HepG2 (cell line): ENCODE measurements around the gene PVRIG. TPM values are rescaled to one million over a fixed set of nuclear protein-coding genes. Genes with fewer than 3 reads are reported as not detected.

Experiments
- ATAC-seq: fragments of 200-7000 bp; cut with Tn5 transposase; 3 replicates; pipeline ENCODE4 v1.9.1; 2020; ENCODE audit warnings: mild to moderate bottlenecking, moderate library complexity
- BruUV-seq: library from RNA; stranded (reverse); fragments of 400-500 nt; replicated peaks from 2 replicates; lab custom pipeline; 2021; lab: Mats Ljungman, UMichigan
- CTCF ChIA-PET: fragments of 300-600 bp; formaldehyde crosslinking; extraction: SDS; loops from one replicate; lab custom pipeline; 2021; ENCODE audit warnings: low total read pairs, inconsistent platforms, low intra/inter-chr PET ratio; lab: Yijun Ruan, JAX
- POLR2A ChIA-PET: fragments of 350-600 bp; sonication (Branson Sonifier 250); formaldehyde crosslinking; loops from one replicate; lab custom pipeline; 2020; ENCODE audit warnings: antibody characterized with exemption, inconsistent platforms; lab: Yijun Ruan, JAX
- DNase-seq: peaks from one replicate; pipeline ENCODE4 v3.0.0-alpha.2; 2015; ENCODE audit warnings: low spot score
- FAIRE-seq: peaks from 3 replicates; lab custom pipeline; 2011; peaks lifted over from hg19 to GRCh38; lab: Jason Lieb, UNC
- H2AFZ ChIP-seq: one replicate; pipeline ENCODE4 v1.6.1; 2011; ENCODE audit warnings: low read length, inconsistent platforms
- H3K27ac ChIP-seq: fragments of 300-600 bp; 3 replicates; pipeline ENCODE4 v1.8.0; 2011; ENCODE audit warnings: mixed run types, mild to moderate bottlenecking, mixed read lengths, low read length, inconsistent platforms; ENCODE audit not compliant: insufficient read depth; ENCODE audit errors: extremely low read length
- H3K27me3 ChIP-seq, 2 experiments: fragments of 200-600 bp in 1 of 2; 2 replicates in 1 of 2; 3 replicates in 1 of 2; pipeline versions ENCODE4 v1.6.0 to v1.8.0; 2011; ENCODE audit warnings: low read length in 2 of 2, mild to moderate bottlenecking in 2 of 2, moderate library complexity in 2 of 2, inconsistent platforms in 1 of 2; ENCODE audit not compliant: insufficient read depth in 2 of 2, control insufficient read depth in 1 of 2
- H3K36me3 ChIP-seq, 2 experiments: fragments of 200-600 bp in 1 of 2; replicated peaks in 1 of 2; 2 replicates in 1 of 2; 3 replicates in 1 of 2; pipeline versions ENCODE4 v1.5.1 to v1.8.0; 2011; ENCODE audit warnings: low read length in 2 of 2, inconsistent platforms in 1 of 2; ENCODE audit not compliant: insufficient read depth in 2 of 2, control insufficient read depth in 1 of 2
- H3K4me1 ChIP-seq: 2 replicates; pipeline ENCODE4 v1.5.1; 2012; ENCODE audit warnings: low read length, inconsistent platforms; ENCODE audit not compliant: insufficient read depth
- H3K4me2 ChIP-seq: 2 replicates; pipeline ENCODE4 v1.6.0; 2011; ENCODE audit warnings: low read depth, low read length, inconsistent platforms
- H3K4me3 ChIP-seq, 3 experiments: fragments of 200-600 bp in 1 of 3; sonication (generic), shearing (Covaris generic) in 1 of 3; replicated peaks in 1 of 3; 2 replicates each; pipeline ENCODE4 v1.5.1; 2011 to 2016; ENCODE audit warnings: low read length in 3 of 3, inconsistent platforms in 2 of 3, low read depth in 2 of 3, mild to moderate bottlenecking in 2 of 3, control low read depth in 1 of 3, mixed read lengths in 1 of 3; ENCODE audit not compliant: insufficient read depth in 1 of 3
- H3K79me2 ChIP-seq: one replicate; pipeline ENCODE4 v1.6.1; 2011; ENCODE audit warnings: low read length, inconsistent platforms; ENCODE audit not compliant: insufficient read depth
- H3K9ac ChIP-seq: 2 replicates; pipeline ENCODE4 v1.6.0; 2011; ENCODE audit warnings: mild to moderate bottlenecking, low read depth, low read length, inconsistent platforms; ENCODE audit not compliant: insufficient read depth
- H3K9me3 ChIP-seq: 2 replicates; pipeline ENCODE4 v1.5.1; 2012; ENCODE audit warnings: mild to moderate bottlenecking, low read length
- H4K20me1 ChIP-seq: 2 replicates; pipeline ENCODE4 v1.6.0; 2011; ENCODE audit warnings: inconsistent platforms, mild to moderate bottlenecking, low read length, moderate library complexity; ENCODE audit not compliant: insufficient read depth
- CBX2 ChIP-seq, 2 experiments: fragments of 200-600 bp in 1 of 2; sonication (generic); formaldehyde crosslinking in 1 of 2; IDR thresholded peaks; 2 replicates each; pipeline versions ENCODE4 v1.7.0 to v1.8.1; 2018 to 2022; ENCODE audit warnings: low read depth in 2 of 2, low read length in 1 of 2, mild to moderate bottlenecking in 1 of 2, missing genetic modification reagents in 1 of 2
- CEBPZ ChIP-seq: IDR thresholded peaks from 2 replicates; pipeline ENCODE4 v1.6.1; 2012; ENCODE audit warnings: low read length, improper control_type of control experiment
- FOXA3 ChIP-seq: IDR thresholded peaks from 2 replicates; pipeline ENCODE4 v1.6.1; 2016; ENCODE audit warnings: missing genetic modification reagents, missing compliant biosample characterization
- FOXJ3 ChIP-seq: sonication (generic); formaldehyde crosslinking; IDR thresholded peaks from 2 replicates; pipeline ENCODE4 v1.4.0; 2020; ENCODE audit warnings: missing genetic modification reagents, mild to moderate bottlenecking, borderline replicate concordance
- FOXK1 ChIP-seq: sonication (generic); formaldehyde crosslinking; IDR thresholded peaks from 2 replicates; pipeline ENCODE4 v1.4.0; 2020; ENCODE audit warnings: low read depth, missing genetic modification reagents, borderline replicate concordance
- PCBP2 ChIP-seq: fragments of 200-400 bp; formaldehyde crosslinking; optimal IDR thresholded peaks from 2 replicates; pipeline ENCODE3; 2018; ENCODE audit warnings: low read length, low read depth; ENCODE audit not compliant: poor library complexity, severe bottlenecking
- POLR2A ChIP-seq, 2 experiments: IDR thresholded peaks; 2 replicates each; pipeline ENCODE4 v1.6.1; 2011; ENCODE audit warnings: low read depth in 2 of 2, low read length in 2 of 2, mild to moderate bottlenecking in 1 of 2, moderate library complexity in 1 of 2; ENCODE audit not compliant: insufficient read depth in 1 of 2
- SRSF4 ChIP-seq: fragments of 200-400 bp; formaldehyde crosslinking; IDR thresholded peaks from one replicate; pipeline ENCODE4 v1.6.1; 2018; ENCODE audit warnings: mild to moderate bottlenecking, low read depth, low read length, moderate library complexity; ENCODE audit not compliant: poor library complexity, severe bottlenecking
- ZBTB2 ChIP-seq: sonication (generic); formaldehyde crosslinking; IDR thresholded peaks from 2 replicates; pipeline ENCODE4 v1.8.0; 2022; ENCODE audit warnings: low read depth, missing genetic modification reagents
- ZBTB25 ChIP-seq: IDR thresholded peaks from 2 replicates; pipeline ENCODE4 v1.6.1; 2018; ENCODE audit warnings: missing genetic modification reagents
- ZMYM3 ChIP-seq: sonication (generic); formaldehyde crosslinking; IDR thresholded peaks from 2 replicates; pipeline ENCODE4 v1.5.1; 2020; ENCODE audit warnings: mild to moderate bottlenecking, missing genetic modification reagents
- ZNF260 ChIP-seq: sonication (generic); formaldehyde crosslinking; IDR thresholded peaks from 2 replicates; pipeline ENCODE4 v1.4.0; 2020; ENCODE audit warnings: missing genetic modification reagents, low read depth, mild to moderate bottlenecking, borderline replicate concordance
- ZNF589 ChIP-seq: sonication (generic); formaldehyde crosslinking; conservative IDR thresholded peaks from 2 replicates; pipeline ENCODE4 v1.8.0; 2022; ENCODE audit warnings: mild to moderate bottlenecking, moderate library complexity, missing genetic modification reagents
- ZNF720 ChIP-seq: sonication (generic); formaldehyde crosslinking; IDR thresholded peaks from 2 replicates; pipeline ENCODE4 v1.4.0; 2020; ENCODE audit warnings: missing genetic modification reagents
- ZNF746 ChIP-seq: sonication (generic); formaldehyde crosslinking; IDR thresholded peaks from 2 replicates; pipeline ENCODE4 v1.8.0; 2022; ENCODE audit warnings: mild to moderate bottlenecking, missing genetic modification reagents
- ZNF792 ChIP-seq: IDR thresholded peaks from 2 replicates; pipeline ENCODE4 v1.6.1; 2016
- whole genome bisulfite sequencing: methylation state at CpG from one replicate; pipeline ENCODE4 v1.1.6; 2017; ENCODE audit warnings: low lambda C conversion rate; 5-methylcytosine and 5-hydroxymethylcytosine counted together
- in situ Hi-C: cut with HindIII; loops from 2 replicates; pipeline ENCODE4 v1.10.0; 2017; ENCODE audit warnings: low pct_unique_long_range_greater_than_20kb; ENCODE audit not compliant: extremely low pct_ligation_motif_present
- intact Hi-C: fragments of 100-400 bp; cut with micrococcal nuclease; formaldehyde crosslinking; loops from one replicate; pipeline ENCODE4 v1.10.0; 2022; ENCODE audit not compliant: unreplicated experiment
- polyA plus RNA-seq, 8 experiments: library from polyadenylated mRNA; depleted of rRNA in 3 of 8; stranded (reverse) in 7 of 8; unstranded in 1 of 8; fragments of >200 nt; fragmentation: Illumina TruSeq in 4 of 8; extraction: Trizol in 4 of 8; gene quantifications; 2 replicates each; pipeline versions ENCODE4 v1.2.1 to v1.2.3, GENCODE V29; 2011 to 2016; ENCODE audit warnings: low read depth in 4 of 8, missing spikeins in 1 of 8, mixed read lengths in 1 of 8; ENCODE audit not compliant: insufficient read depth in 1 of 8
- total RNA-seq, 5 experiments: library from RNA; depleted of rRNA; stranded (reverse); fragments of >200 nt; fragmentation: Illumina TruSeq; extraction: Trizol; gene quantifications; 2 replicates each; pipeline ENCODE4 v1.2.3, GENCODE V29; 2016; ENCODE audit warnings: low read depth in 1 of 5

PVRIG gene
- total and polyA plus RNA-seq, 2 of the 13 experiments (the other 11 are each of a cell fraction or from before 2014, with no cell fraction given), result not detected

GRCh38 chr7:100175296-100175935 lies 44.3 kb upstream of the PVRIG start:
- no peak overlapping the region for H2AFZ ChIP-seq
- H3K27me3 ChIP-seq, result peaks cover 1 to 15% of the 10 kb centered on the region in 2 experiments; a peak in 3 of 5 replicates
- no peaks in the 10 kb centered on the region for H4K20me1 ChIP-seq
- FAIRE-seq (no peak), DNase-seq (no peak), ATAC-seq (no peak)
- ChIA-PET CTCF (no interaction called here), POLR2A (interaction anchor here (0.6 kb wide), 1 partner anchor 67 kb away, joined by 3 read pairs; no protein-coding TSS in a partner anchor)
- no peak overlapping the region for H3K4me2 ChIP-seq
- no peak overlapping the region for H3K27ac ChIP-seq
- H3K79me2 ChIP-seq, result no peaks in the 10 kb centered on the region
- H3K4me1 ChIP-seq, result peaks cover 21% of the 10 kb centered on the region
- H3K4me3 ChIP-seq, result no peak overlapping the region
- no peak overlapping the region for H3K9ac ChIP-seq
- WGBS, result 76% methylated on average over 14 of the region's 14 CpGs
- H3K36me3 ChIP-seq, result no peaks in the 10 kb centered on the region
- H3K9me3 ChIP-seq, result no peaks in the 10 kb centered on the region
- intact Hi-C loops, result no loop called here
- no TSS peak for BruUV-seq
- in situ Hi-C loops, result no loop called here
- TF ChIP-seq ZNF720 (CRISPR knock-in tag), result no peak
- TF ChIP-seq CBX2 (IDR thresholded peaks at IDR 0.05; ENCODE audit: low read depth, low read length), result no peak
- TF ChIP-seq CBX2 (CRISPR knock-in tag; IDR thresholded peaks at IDR 0.05; ENCODE audit: low read depth), result no peak
- no peak for TF ChIP-seq ZMYM3 (CRISPR knock-in tag)
- TF ChIP-seq FOXK1 (CRISPR knock-in tag), result no peak
- TF ChIP-seq ZNF589, result no peak
- no peak for TF ChIP-seq CEBPZ
- no peak for TF ChIP-seq ZNF260 (CRISPR knock-in tag)
- no peak for TF ChIP-seq ZNF792 (CRISPR knock-in tag)
- no peak for TF ChIP-seq PCBP2
- no peak for TF ChIP-seq FOXJ3 (CRISPR knock-in tag)
- TF ChIP-seq ZNF746, result no peak
- no peak for TF ChIP-seq ZBTB25 (CRISPR knock-in tag)
- TF ChIP-seq SRSF4, result no peak
- TF ChIP-seq POLR2A (IDR thresholded peaks at IDR 0.05; ENCODE audit: insufficient read depth in 1 of 2, low read depth in 2 of 2, low read length in 2 of 2), result no peak
- TF ChIP-seq ZBTB2 (CRISPR knock-in tag), result no peak
- no peak for TF ChIP-seq FOXA3
